HepG2 (cell line): ENCODE data around the gene ASAP2. TPM values are rescaled to one million over a fixed set of nuclear protein-coding genes. Genes with fewer than 3 reads are reported as not detected.

ENCODE experiments used
- IRX3 ChIP-seq: sonication (generic); formaldehyde crosslinking; IDR thresholded peaks from 2 replicates; pipeline ENCODE4 v1.8.1; 2023; ENCODE audit warnings: mild to moderate bottlenecking, low read depth, missing genetic modification reagents, borderline replicate concordance
- SP1 ChIP-seq, 2 experiments: fragments of 450-650 bp in 1 of 2; sonication (generic) in 1 of 2; formaldehyde crosslinking in 1 of 2; IDR thresholded peaks; 2 replicates each; pipeline versions ENCODE4 v1.4.0 to v1.6.1; 2016 to 2020; ENCODE audit warnings: missing genetic modification reagents in 1 of 2
- ZBTB7B ChIP-seq: sonication (generic); formaldehyde crosslinking; IDR thresholded peaks from 2 replicates; pipeline ENCODE4 v1.4.0; 2020; ENCODE audit warnings: missing genetic modification reagents
- ZNF274 ChIP-seq: sonication (generic); formaldehyde crosslinking; IDR thresholded peaks from 2 replicates; pipeline ENCODE4 v1.5.1; 2020; ENCODE audit warnings: mild to moderate bottlenecking, missing genetic modification reagents
- polyA plus RNA-seq, 8 experiments: library from polyadenylated mRNA; depleted of rRNA in 3 of 8; stranded (reverse) in 7 of 8; unstranded in 1 of 8; fragments of >200 nt; fragmentation: Illumina TruSeq in 4 of 8; extraction: Trizol in 4 of 8; gene quantifications; 2 replicates each; pipeline versions ENCODE4 v1.2.1 to v1.2.3, GENCODE V29; 2011 to 2016; ENCODE audit warnings: low read depth in 4 of 8, missing spikeins in 1 of 8, mixed read lengths in 1 of 8; ENCODE audit not compliant: insufficient read depth in 1 of 8
- total RNA-seq, 5 experiments: library from RNA; depleted of rRNA; stranded (reverse); fragments of >200 nt; fragmentation: Illumina TruSeq; extraction: Trizol; gene quantifications; 2 replicates each; pipeline ENCODE4 v1.2.3, GENCODE V29; 2016; ENCODE audit warnings: low read depth in 1 of 5
- TF ChIP-seq, protein P1 (sequence below), 2 experiments: fragments of 450-650 bp in 1 of 2; sonication (generic) in 1 of 2; formaldehyde crosslinking in 1 of 2; IDR thresholded peaks; 2 replicates each; pipeline versions ENCODE4 v1.6.1 to v1.8.0; 2016 to 2022; ENCODE audit warnings: antibody characterized with exemption in 1 of 2, mild to moderate bottlenecking in 1 of 2, missing genetic modification reagents in 1 of 2
- TF ChIP-seq, protein P2 (sequence below): sonication (generic); formaldehyde crosslinking; IDR thresholded peaks from 2 replicates; pipeline ENCODE4 v1.4.0; 2020; ENCODE audit warnings: missing genetic modification reagents
- TF ChIP-seq, protein P3 (sequence below): sonication (generic); formaldehyde crosslinking; IDR thresholded peaks from 2 replicates; pipeline ENCODE4 v1.9.0; 2021; ENCODE audit warnings: missing genetic modification reagents, borderline replicate concordance
- TF ChIP-seq, protein P4 (sequence below): sonication (generic); formaldehyde crosslinking; IDR thresholded peaks from 2 replicates; pipeline ENCODE4 v1.5.0; 2020; ENCODE audit warnings: missing genetic modification reagents

The ASAP2 gene
- total and polyA plus RNA-seq, 2 of the 13 experiments (the other 11 are each of a cell fraction or from before 2014, with no cell fraction given), result 7.3 to 22.3 TPM

DNA sequence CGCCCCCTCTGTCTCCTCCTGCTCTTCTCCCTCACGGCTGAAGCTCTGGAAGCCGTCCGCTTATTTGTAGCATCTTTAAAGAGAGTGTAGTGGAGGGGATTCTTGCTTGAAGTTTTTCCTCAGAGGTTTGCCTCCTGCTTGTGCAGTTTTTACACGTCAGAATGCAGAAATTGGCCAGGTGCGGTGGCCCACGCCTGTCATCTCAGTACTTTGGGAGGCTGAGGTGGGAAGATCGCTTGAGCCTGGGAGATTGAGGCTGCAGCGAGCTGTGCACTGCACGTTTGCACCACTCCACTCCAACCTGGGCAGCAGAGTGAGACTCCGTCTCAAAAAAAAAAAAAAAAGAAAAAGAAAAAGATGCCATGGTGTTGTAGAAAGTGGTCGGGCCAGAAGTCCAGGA, 147.7 kb downstream of the ASAP2 start (continued):
- TF ChIP-seq, protein P1, sequence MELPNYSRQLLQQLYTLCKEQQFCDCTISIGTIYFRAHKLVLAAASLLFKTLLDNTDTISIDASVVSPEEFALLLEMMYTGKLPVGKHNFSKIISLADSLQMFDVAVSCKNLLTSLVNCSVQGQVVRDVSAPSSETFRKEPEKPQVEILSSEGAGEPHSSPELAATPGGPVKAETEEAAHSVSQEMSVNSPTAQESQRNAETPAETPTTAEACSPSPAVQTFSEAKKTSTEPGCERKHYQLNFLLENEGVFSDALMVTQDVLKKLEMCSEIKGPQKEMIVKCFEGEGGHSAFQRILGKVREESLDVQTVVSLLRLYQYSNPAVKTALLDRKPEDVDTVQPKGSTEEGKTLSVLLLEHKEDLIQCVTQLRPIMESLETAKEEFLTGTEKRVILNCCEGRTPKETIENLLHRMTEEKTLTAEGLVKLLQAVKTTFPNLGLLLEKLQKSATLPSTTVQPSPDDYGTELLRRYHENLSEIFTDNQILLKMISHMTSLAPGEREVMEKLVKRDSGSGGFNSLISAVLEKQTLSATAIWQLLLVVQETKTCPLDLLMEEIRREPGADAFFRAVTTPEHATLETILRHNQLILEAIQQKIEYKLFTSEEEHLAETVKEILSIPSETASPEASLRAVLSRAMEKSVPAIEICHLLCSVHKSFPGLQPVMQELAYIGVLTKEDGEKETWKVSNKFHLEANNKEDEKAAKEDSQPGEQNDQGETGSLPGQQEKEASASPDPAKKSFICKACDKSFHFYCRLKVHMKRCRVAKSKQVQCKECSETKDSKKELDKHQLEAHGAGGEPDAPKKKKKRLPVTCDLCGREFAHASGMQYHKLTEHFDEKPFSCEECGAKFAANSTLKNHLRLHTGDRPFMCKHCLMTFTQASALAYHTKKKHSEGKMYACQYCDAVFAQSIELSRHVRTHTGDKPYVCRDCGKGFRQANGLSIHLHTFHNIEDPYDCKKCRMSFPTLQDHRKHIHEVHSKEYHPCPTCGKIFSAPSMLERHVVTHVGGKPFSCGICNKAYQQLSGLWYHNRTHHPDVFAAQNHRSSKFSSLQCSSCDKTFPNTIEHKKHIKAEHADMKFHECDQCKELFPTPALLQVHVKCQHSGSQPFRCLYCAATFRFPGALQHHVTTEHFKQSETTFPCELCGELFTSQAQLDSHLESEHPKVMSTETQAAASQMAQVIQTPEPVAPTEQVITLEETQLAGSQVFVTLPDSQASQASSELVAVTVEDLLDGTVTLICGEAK (IDR thresholded peaks at IDR 0.05), result no peak
- TF ChIP-seq, protein P1 (CRISPR knock-in tag; IDR thresholded peaks at IDR 0.05), result no peak
- no peak for TF ChIP-seq ZBTB7B (CRISPR knock-in tag)
- TF ChIP-seq SP1 (IDR thresholded peaks at IDR 0.05), result no peak
- no peak for TF ChIP-seq SP1 (CRISPR knock-in tag; IDR thresholded peaks at IDR 0.05)
- TF ChIP-seq, protein P2, sequence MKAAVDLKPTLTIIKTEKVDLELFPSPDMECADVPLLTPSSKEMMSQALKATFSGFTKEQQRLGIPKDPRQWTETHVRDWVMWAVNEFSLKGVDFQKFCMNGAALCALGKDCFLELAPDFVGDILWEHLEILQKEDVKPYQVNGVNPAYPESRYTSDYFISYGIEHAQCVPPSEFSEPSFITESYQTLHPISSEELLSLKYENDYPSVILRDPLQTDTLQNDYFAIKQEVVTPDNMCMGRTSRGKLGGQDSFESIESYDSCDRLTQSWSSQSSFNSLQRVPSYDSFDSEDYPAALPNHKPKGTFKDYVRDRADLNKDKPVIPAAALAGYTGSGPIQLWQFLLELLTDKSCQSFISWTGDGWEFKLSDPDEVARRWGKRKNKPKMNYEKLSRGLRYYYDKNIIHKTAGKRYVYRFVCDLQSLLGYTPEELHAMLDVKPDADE, result no peak
- TF ChIP-seq IRX3, result no peak
- no peak for TF ChIP-seq ZNF274 (CRISPR knock-in tag)
- TF ChIP-seq, protein P3, sequence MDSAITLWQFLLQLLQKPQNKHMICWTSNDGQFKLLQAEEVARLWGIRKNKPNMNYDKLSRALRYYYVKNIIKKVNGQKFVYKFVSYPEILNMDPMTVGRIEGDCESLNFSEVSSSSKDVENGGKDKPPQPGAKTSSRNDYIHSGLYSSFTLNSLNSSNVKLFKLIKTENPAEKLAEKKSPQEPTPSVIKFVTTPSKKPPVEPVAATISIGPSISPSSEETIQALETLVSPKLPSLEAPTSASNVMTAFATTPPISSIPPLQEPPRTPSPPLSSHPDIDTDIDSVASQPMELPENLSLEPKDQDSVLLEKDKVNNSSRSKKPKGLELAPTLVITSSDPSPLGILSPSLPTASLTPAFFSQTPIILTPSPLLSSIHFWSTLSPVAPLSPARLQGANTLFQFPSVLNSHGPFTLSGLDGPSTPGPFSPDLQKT (CRISPR knock-in tag), result no peak
- TF ChIP-seq, protein P4, sequence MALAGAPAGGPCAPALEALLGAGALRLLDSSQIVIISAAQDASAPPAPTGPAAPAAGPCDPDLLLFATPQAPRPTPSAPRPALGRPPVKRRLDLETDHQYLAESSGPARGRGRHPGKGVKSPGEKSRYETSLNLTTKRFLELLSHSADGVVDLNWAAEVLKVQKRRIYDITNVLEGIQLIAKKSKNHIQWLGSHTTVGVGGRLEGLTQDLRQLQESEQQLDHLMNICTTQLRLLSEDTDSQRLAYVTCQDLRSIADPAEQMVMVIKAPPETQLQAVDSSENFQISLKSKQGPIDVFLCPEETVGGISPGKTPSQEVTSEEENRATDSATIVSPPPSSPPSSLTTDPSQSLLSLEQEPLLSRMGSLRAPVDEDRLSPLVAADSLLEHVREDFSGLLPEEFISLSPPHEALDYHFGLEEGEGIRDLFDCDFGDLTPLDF (CRISPR knock-in tag), result no peak
